MCF 10A (cell line): ENCODE data around the gene P2RY6. TPM values are rescaled to one million over a fixed set of nuclear protein-coding genes. Genes with fewer than 3 reads are reported as not detected.
A peak's percentile ranks its signal among the peaks of the same experiment; 100 is the strongest.

Experiments
- BruUV-seq: library from RNA; stranded (reverse); fragments of 400-500 nt; replicated peaks from 2 replicates; lab custom pipeline; 2021; lab: Mats Ljungman, UMichigan
- CTCF ChIA-PET: fragments of 300-600 bp; sonication (Branson Sonifier 250); formaldehyde crosslinking; extraction: SDS; loops from one replicate; lab custom pipeline; 2021; ENCODE audit warnings: antibody characterized with exemption, inconsistent platforms; lab: Yijun Ruan, JAX
- POLR2A ChIA-PET: fragments of 300-600, 350-650 bp; sonication (Branson Sonifier 250); formaldehyde crosslinking; extraction: SDS; loops from one replicate; lab custom pipeline; 2020; ENCODE audit warnings: antibody characterized with exemption, inconsistent platforms; lab: Yijun Ruan, JAX
- DNase-seq: peaks from one replicate; pipeline ENCODE4 v3.0.0-alpha.2; 2018; ENCODE audit not compliant: unreplicated experiment
- H3K27ac Mint-ChIP-seq: one replicate; pipeline ENCODE4 v1.8.0; 2022; ENCODE audit warnings: mild to moderate bottlenecking, low read depth, mixed read lengths; ENCODE audit not compliant: unreplicated experiment
- H3K27me3 Mint-ChIP-seq: one replicate; pipeline ENCODE4 v1.8.0; 2022; ENCODE audit warnings: mixed read lengths; ENCODE audit not compliant: insufficient read depth, unreplicated experiment
- H3K36me3 Mint-ChIP-seq: one replicate; pipeline ENCODE4 v1.8.0; 2022; ENCODE audit warnings: mild to moderate bottlenecking, moderate library complexity, mixed read lengths; ENCODE audit not compliant: insufficient read depth, unreplicated experiment
- H3K4me1 Mint-ChIP-seq: one replicate; pipeline ENCODE4 v1.8.0; 2022; ENCODE audit warnings: mixed read lengths; ENCODE audit not compliant: insufficient read depth, unreplicated experiment
- H3K4me3 Mint-ChIP-seq: one replicate; pipeline ENCODE4 v1.8.0; 2022; ENCODE audit warnings: mild to moderate bottlenecking, moderate library complexity, mixed read lengths; ENCODE audit not compliant: unreplicated experiment
- H3K9me3 Mint-ChIP-seq: one replicate; pipeline ENCODE4 v1.8.0; 2022; ENCODE audit warnings: mixed read lengths; ENCODE audit not compliant: unreplicated experiment
- intact Hi-C: fragments of 100-400 bp; cut with micrococcal nuclease; formaldehyde crosslinking; loops from 2 replicates; pipeline ENCODE4 v1.14.1; 2022
- total RNA-seq: library from RNA; stranded (reverse); gene quantifications from 2 replicates; pipeline ENCODE4 v1.2.3, GENCODE V29; 2022
- TF ChIP-seq, protein P1 (sequence below): fragments of 200-600 bp; IDR thresholded peaks from one replicate; pipeline ENCODE4 v1.8.0; 2022; ENCODE audit warnings: antibody characterized with exemption, mild to moderate bottlenecking; ENCODE audit not compliant: unreplicated experiment

The P2RY6 gene
- total RNA-seq, 1 experiment from 2014 or later: not detected

GRCh38 chr11:73299751-73300150 lies 27.6 kb downstream of the P2RY6 start:
- POLR2A ChIA-PET: no interaction called here
- H3K27ac Mint-ChIP-seq: no peak overlapping the region
- intact Hi-C loops: no loop called here
- H3K4me1 Mint-ChIP-seq: peaks cover 5% of the 10 kb centered on the region
- CTCF ChIA-PET: interaction anchor here (0.6 to 6.6 kb wide), 5 partner anchors 9 to 574 kb away, joined by 4 to 38 read pairs (median 4); no protein-coding TSS in a partner anchor
- H3K9me3 Mint-ChIP-seq: no peaks in the 10 kb centered on the region
- DNase-seq: no peak
- TF ChIP-seq, protein P1, sequence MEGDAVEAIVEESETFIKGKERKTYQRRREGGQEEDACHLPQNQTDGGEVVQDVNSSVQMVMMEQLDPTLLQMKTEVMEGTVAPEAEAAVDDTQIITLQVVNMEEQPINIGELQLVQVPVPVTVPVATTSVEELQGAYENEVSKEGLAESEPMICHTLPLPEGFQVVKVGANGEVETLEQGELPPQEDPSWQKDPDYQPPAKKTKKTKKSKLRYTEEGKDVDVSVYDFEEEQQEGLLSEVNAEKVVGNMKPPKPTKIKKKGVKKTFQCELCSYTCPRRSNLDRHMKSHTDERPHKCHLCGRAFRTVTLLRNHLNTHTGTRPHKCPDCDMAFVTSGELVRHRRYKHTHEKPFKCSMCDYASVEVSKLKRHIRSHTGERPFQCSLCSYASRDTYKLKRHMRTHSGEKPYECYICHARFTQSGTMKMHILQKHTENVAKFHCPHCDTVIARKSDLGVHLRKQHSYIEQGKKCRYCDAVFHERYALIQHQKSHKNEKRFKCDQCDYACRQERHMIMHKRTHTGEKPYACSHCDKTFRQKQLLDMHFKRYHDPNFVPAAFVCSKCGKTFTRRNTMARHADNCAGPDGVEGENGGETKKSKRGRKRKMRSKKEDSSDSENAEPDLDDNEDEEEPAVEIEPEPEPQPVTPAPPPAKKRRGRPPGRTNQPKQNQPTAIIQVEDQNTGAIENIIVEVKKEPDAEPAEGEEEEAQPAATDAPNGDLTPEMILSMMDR: no peak
- peaks cover 6% of the 10 kb centered on the region for H3K36me3 Mint-ChIP-seq
- H3K4me3 Mint-ChIP-seq: no peak overlapping the region
- no TSS peak for BruUV-seq
- no peaks in the 10 kb centered on the region for H3K27me3 Mint-ChIP-seq

DNA sequence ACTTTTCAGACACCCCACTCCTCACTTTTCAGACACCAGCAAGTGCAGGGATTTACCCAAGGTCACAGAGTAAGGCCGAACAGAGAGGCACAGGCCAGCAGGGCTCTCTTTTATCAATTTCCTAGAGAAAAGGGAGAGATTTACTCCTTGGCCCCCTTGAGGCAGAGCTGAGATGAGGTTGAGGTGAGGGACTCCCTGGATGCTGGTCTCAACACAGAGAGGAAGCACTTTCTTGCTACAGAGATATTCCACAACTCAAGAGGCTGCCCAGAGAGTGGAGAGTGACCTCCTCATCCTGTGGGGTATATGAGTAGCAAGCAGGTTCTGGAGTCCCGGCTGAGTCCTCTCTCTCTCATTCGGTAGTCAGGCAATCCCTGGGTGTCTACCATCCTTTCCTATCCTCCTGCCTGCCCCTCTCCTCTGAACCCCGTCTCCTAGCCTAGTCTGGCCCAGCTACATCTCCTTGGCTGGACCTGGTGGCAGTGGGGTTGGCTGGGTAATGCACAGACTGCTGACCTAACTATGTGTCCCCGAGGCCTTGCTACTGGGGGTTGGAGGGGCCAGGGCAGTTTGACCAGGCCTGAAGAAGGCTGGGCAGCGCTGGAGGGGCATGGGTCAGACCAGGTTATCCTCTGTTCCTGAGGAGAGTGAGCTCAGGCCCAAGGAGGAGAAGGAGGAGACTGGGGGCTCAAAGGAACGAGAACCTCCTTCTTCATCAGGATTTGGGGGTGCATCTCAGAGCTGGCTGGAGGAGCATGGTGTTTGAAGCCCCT lies 34.1 kb downstream of the P2RY6 start:
- Mint-ChIP-seq H3K9me3 (no peaks in the 10 kb centered on the region), H3K4me1 (peaks cover 9% of the 10 kb centered on the region), H3K4me3 (peak overlapping the region; percentile 73), H3K36me3 (peaks cover 9% of the 10 kb centered on the region), H3K27ac (no peak overlapping the region), H3K27me3 (no peaks in the 10 kb centered on the region)
- BruUV-seq: no TSS peak
- intact Hi-C loops: no loop called here
- no peak for DNase-seq
- TF ChIP-seq, protein P1: no peak
- POLR2A ChIA-PET: interaction anchor here (0.6 to 4.3 kb wide), 7 partner anchors 15 to 90 kb away, joined by 3 to 36 read pairs (median 4); no protein-coding TSS in a partner anchor
- CTCF ChIA-PET: interaction anchor here (0.5 to 6.8 kb wide), 43 partner anchors 8 to 777 kb away, joined by 3 to 127 read pairs (median 4); partner anchors contain the start of gene FAM168A

GRCh38 chr11:73306977-73307322 lies 34.8 kb downstream of the P2RY6 start:
- Mint-ChIP-seq H3K4me1 (peaks cover 15% of the 10 kb centered on the region), H3K27me3 (no peaks in the 10 kb centered on the region), H3K27ac (peak overlapping the region; percentile 6), H3K9me3 (no peaks in the 10 kb centered on the region), H3K4me3 (peak overlapping the region; percentile 73), H3K36me3 (peaks cover 11% of the 10 kb centered on the region)
- POLR2A ChIA-PET: interaction anchor here (0.6 to 4.3 kb wide), 8 partner anchors 15 to 90 kb away, joined by 3 to 36 read pairs (median 4); partner anchors contain the start of gene RELT
- CTCF ChIA-PET: interaction anchor here (0.5 to 6.8 kb wide), 41 partner anchors 9 to 952 kb away, joined by 3 to 127 read pairs (median 4); partner anchors contain the start of gene FAM168A
- BruUV-seq: TSS peak; percentile 33
- no peak for DNase-seq
- TF ChIP-seq, protein P1: no peak
- intact Hi-C loops: loop anchor here (1.0 kb wide), 3 partner anchors 28 to 354 kb away; no protein-coding TSS in a partner anchor
